HG02610 (cell line): ENCODE results near the gene HSP90AA1.
"Not testable (repeated sequence)": the region's sequence is repeated elsewhere in the genome, so short reads cannot be mapped to it uniquely, and the experiment has no call there.

Source experiments
- ATAC-seq: cut with Tn5 transposase; IDR thresholded peaks from one replicate; pipeline ENCODE4 v1.9.1; 2021; ENCODE audit warnings: mild to moderate bottlenecking, moderate library complexity; ENCODE audit not compliant: unreplicated experiment

Gene HSP90AA1

GRCh38 chr14:102074415-102074964 lies 12.4 kb downstream of the HSP90AA1 start:
- ATAC-seq: no peak

- no peak for ATAC-seq
Measured at GRCh38 chr14:102071283-102071998, 15.4 kb downstream of the HSP90AA1 start.

- ATAC-seq: no peak
Measured at GRCh38 chr14:102066041-102066451, 20.8 kb downstream of the HSP90AA1 start.

- not testable (repeated sequence) for ATAC-seq
Measured at GRCh38 chr14:102064590-102064989, 22.3 kb downstream of the HSP90AA1 start.

GRCh38 chr14:102063808-102064429 lies 22.9 kb downstream of the HSP90AA1 start:
- ATAC-seq: no peak

GRCh38 chr14:102063109-102063807 lies 23.6 kb downstream of the HSP90AA1 start:
- ATAC-seq: no peak

GRCh38 chr14:102058961-102059360 lies 27.9 kb downstream of the HSP90AA1 start:
- no peak for ATAC-seq

GRCh38 chr14:102058146-102058545 lies 28.7 kb downstream of the HSP90AA1 start:
- ATAC-seq: no peak

- ATAC-seq: no peak
Measured at GRCh38 chr14:102057480-102058114, 29.2 kb downstream of the HSP90AA1 start.

- ATAC-seq: no peak
Measured at GRCh38 chr14:102056694-102057442, 30.0 kb downstream of the HSP90AA1 start.

GRCh38 chr14:102055181-102055901 lies 31.5 kb downstream of the HSP90AA1 start:
- no peak for ATAC-seq

- ATAC-seq: no peak
Measured at GRCh38 chr14:102052522-102052921, 34.3 kb downstream of the HSP90AA1 start.

- no peak for ATAC-seq
Measured at GRCh38 chr14:102050625-102051024, 36.2 kb downstream of the HSP90AA1 start.

GRCh38 chr14:102050026-102050405 lies 36.8 kb downstream of the HSP90AA1 start:
- no peak for ATAC-seq

GRCh38 chr14:102049258-102050025 lies 37.4 kb downstream of the HSP90AA1 start:
- ATAC-seq: no peak

GRCh38 chr14:102047808-102048540 lies 38.9 kb downstream of the HSP90AA1 start:
- no peak for ATAC-seq

GRCh38 chr14:102046337-102047278 lies 40.2 kb downstream of the HSP90AA1 start:
- ATAC-seq: no peak
